ENCODE results near the gene CD34.

Gene CD34

GRCh38 chr1:207852576-207853371 lies 58.2 kb downstream of the CD34 start:
- DNase-seq (ENCODE audit: low spot score): no peak

GRCh38 chr1:207851696-207852095 lies 59.2 kb downstream of the CD34 start:
- no peak for DNase-seq (ENCODE audit: low spot score)

- no peak for DNase-seq (ENCODE audit: low spot score)
Observed at GRCh38 chr1:207850621-207851407, 60.1 kb downstream of the CD34 start.

GRCh38 chr1:207849646-207850045 lies 61.3 kb downstream of the CD34 start:
- no peak for DNase-seq (ENCODE audit: low spot score)

GRCh38 chr1:207849016-207849415 lies 61.9 kb downstream of the CD34 start:
- DNase-seq (ENCODE audit: low spot score): no peak

GRCh38 chr1:207848234-207848633 lies 62.7 kb downstream of the CD34 start:
- DNase-seq (ENCODE audit: low spot score): peak; percentile 31

- no peak for DNase-seq (ENCODE audit: low spot score)
Observed at GRCh38 chr1:207847116-207847515, 63.8 kb downstream of the CD34 start.

- DNase-seq (ENCODE audit: low spot score): no peak
Observed at GRCh38 chr1:207845109-207845508, 65.8 kb downstream of the CD34 start.

GRCh38 chr1:207844371-207844770 lies 66.6 kb downstream of the CD34 start:
- DNase-seq (ENCODE audit: low spot score): no peak

GRCh38 chr1:207842506-207842905 lies 68.4 kb downstream of the CD34 start:
- DNase-seq (ENCODE audit: low spot score): no peak

- no peak for DNase-seq (ENCODE audit: low spot score)
Observed at GRCh38 chr1:207841901-207842300, 69.0 kb downstream of the CD34 start.

GRCh38 chr1:207841293-207841692 lies 69.6 kb downstream of the CD34 start:
- DNase-seq (ENCODE audit: low spot score): no peak

- DNase-seq (ENCODE audit: low spot score): no peak
Observed at GRCh38 chr1:207840380-207840779, 70.5 kb downstream of the CD34 start.

GRCh38 chr1:207839083-207839413 lies 71.9 kb downstream of the CD34 start:
- DNase-seq (ENCODE audit: low spot score): no peak

GRCh38 chr1:207838156-207839082 lies 72.5 kb downstream of the CD34 start:
- no peak for DNase-seq (ENCODE audit: low spot score)

- DNase-seq (ENCODE audit: low spot score): no peak
Observed at GRCh38 chr1:207837673-207838072, 73.3 kb downstream of the CD34 start.

GRCh38 chr1:207836591-207837347 lies 74.2 kb downstream of the CD34 start:
- DNase-seq (ENCODE audit: low spot score): no peak

- no peak for DNase-seq (ENCODE audit: low spot score)
Observed at GRCh38 chr1:207835958-207836357, 75.0 kb downstream of the CD34 start.

- DNase-seq (ENCODE audit: low spot score): no peak
Observed at GRCh38 chr1:207833956-207834660, 76.8 kb downstream of the CD34 start.

- no peak for DNase-seq (ENCODE audit: low spot score)
Observed at GRCh38 chr1:207833381-207833780, 77.5 kb downstream of the CD34 start.

- DNase-seq (ENCODE audit: low spot score): no peak
Observed at GRCh38 chr1:207832796-207833195, 78.1 kb downstream of the CD34 start.
